Urothelium cell line (cell line): Measurements from ENCODE around the gene WT1.
"Not testable (repeated sequence)": the region's sequence is repeated elsewhere in the genome, so short reads cannot be mapped to it uniquely, and the experiment has no call there.

Experiments used
- DNase-seq: peaks from one replicate; pipeline ENCODE4 v3.0.0; 2011; ENCODE audit warnings: low spot score, mixed read lengths
- FAIRE-seq: peaks from 2 replicates; lab custom pipeline; 2011; peaks lifted over from hg19 to GRCh38; lab: Jason Lieb, UNC

The WT1 gene

DNA sequence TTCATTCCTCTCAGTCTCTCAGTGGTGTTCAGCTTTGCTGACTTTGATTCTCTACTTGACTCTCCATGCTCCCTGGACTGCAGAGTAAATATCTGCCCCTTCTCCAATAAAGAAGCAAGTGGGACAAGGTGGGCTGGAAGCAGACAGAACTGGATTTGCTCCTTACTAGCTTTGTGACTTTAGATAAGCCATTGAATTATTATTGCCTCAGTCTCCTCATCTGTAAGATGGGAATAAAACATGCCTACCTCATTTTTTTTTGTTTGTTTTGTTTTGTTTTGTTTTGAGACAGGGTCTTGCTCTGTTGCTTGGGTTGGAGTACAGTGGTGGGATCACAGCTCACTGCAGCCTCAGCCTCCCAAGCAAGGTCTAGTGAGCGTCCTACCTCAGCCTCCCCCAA lies 44.6 kb downstream of the WT1 start:
- DNase-seq = no peak
- FAIRE-seq = no peak

DNA sequence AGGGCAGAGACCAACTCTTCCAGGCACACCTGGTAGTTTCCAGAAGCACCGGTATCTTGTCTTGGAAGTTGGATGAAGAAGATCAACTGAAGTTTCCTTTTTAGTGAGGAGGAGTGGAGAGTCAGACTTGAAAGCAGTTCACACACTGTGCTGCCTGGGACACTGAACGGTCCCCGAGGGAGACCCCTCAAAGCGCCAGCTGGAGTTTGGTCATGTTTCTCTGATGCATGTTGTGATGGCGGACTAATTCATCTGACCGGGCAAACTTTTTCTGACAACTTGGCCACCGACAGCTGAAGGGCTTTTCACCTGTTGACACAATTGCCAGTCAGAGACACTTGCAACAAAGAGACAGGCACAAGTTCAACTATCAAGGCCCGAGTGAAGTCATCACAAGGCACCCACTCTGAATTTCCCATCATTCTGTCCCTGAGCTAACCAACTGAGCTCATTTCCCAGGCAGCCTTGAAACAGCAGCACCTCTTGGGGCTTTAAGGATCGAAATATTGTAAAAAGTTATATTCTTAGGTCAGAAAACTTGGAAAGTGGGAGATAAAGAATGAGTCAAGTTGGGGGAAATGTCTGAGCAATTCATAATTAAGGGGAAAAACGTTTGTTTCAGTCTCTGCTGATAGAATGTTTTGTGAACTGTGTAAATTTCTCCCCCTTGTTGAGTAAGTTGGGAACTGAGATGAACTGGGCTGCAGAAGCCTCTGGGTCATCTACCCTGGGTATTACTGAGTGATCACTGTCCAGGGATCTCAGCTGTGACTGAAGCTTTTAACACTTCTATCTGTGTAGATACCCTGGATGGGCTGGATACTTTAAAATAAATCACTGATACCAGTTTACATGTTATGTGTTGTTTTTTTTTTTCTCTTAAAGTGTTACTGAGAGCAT lies 46.2 kb downstream of the WT1 start:
- DNase-seq (no peak), FAIRE-seq (no peak)

- FAIRE-seq = no peak
- DNase-seq = no peak
These were observed 47.0 kb downstream of the WT1 start for GRCh38 chr11:32388365-32388764.

DNA sequence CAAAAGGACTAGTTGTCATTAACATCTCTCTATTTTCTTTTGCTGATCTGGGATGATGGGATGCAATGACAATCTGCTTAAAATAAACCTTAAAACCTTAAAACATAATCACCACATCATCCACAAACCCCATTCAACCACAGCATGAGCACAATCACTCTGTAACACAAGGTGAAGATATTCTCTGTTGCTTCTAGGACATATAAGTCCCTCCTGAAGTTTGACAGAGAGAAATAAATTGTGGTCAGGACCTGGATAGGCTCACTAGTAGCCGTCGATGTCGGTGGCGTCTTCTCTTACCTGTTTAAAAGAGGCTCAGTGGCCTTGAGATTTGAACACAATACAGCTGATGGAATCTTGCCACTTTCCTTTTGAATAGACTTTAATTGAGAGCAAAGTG lies 47.9 kb downstream of the WT1 start:
- no peak for DNase-seq
- no peak for FAIRE-seq

GRCh38 chr11:32386770-32387377 lies 48.5 kb downstream of the WT1 start:
- no peak for FAIRE-seq

DNA sequence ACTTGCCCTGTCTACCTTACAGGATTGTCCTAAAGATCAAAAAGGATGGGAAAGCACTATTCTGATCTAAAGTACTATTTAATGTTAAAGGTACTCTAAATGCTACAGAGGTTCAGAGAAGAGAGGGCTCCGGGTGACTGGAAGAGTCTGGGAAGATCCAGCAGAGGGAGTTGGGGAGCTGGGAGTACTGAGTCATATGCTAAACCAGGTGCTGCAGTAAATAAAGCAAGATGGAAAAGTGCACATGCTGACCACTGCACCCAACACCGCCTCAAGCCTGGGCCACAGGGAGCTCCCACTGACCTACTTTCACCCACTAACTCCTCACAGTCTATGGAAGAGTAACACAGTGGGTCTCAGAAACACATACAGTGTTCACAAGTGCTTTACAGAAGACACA lies 49.3 kb downstream of the WT1 start:
- DNase-seq = peak; percentile 72

More at GRCh38 chr11:32386770-32387377, 48.5 kb downstream of the WT1 start:
- no peak for DNase-seq

GRCh38 chr11:32382339-32383049 lies 52.8 kb downstream of the WT1 start:
- peak; percentile 23 for DNase-seq
- FAIRE-seq = peak; percentile 86

More for the DNA sequence above, 49.3 kb downstream of the WT1 start:
- FAIRE-seq = no peak

- FAIRE-seq (no peak), DNase-seq (no peak)
These were observed 54.2 kb downstream of the WT1 start for GRCh38 chr11:32381179-32381578.

DNA sequence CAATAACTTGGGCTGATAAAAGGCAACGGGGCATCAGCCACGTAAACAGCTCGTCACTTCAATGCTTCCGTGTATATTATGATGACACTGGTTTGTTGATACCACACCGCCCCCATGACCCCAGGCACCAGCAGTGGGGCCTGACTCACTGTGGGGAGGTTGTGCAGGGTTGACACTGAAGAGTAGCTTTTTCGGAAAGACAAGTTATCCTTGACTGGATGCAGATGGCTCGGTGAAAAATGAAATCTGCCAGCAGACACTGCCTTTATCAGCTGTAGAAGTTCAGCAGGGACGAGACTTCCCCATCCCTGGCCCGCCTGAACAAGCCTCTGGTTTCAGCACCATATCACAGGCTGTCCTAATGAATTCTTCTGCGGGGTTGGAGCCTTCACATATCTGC lies 55.6 kb downstream of the WT1 start:
- FAIRE-seq (no peak), DNase-seq (no peak)

- DNase-seq (no peak), FAIRE-seq (no peak)
These were observed 59.5 kb downstream of the WT1 start for GRCh38 chr11:32375826-32376225.

DNA sequence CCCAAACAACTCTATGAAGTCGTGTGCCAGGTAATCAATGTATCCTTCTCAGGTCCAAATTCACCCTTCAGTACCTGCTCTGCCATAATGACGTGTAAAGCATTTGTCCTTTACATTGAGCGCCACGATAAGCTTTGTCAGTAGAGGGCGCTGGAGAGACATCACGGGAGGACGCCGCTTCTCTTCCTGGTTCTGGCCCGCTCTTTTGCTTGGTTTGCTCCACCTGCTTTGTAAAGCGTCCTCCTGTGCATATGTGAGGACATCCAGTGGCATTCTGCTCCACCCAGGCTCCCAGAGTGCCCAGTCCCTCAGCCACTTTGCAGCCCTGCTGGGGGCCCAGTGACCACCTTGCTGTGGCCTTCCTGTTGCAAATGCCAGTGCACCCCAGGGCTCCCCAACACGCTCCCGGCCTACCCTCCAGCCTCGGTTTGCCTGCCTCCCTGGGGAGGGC lies 61.1 kb downstream of the WT1 start:
- no peak for DNase-seq
- FAIRE-seq = no peak

GRCh38 chr11:32369987-32370386 lies 65.4 kb downstream of the WT1 start:
- FAIRE-seq, DNase-seq: not testable (repeated sequence)

- FAIRE-seq = no peak
- DNase-seq = peak; percentile 43
These were observed 68.7 kb downstream of the WT1 start for GRCh38 chr11:32366666-32367065.

- no peak for DNase-seq
- FAIRE-seq = no peak
These were observed 70.1 kb downstream of the WT1 start for GRCh38 chr11:32365192-32365591.

GRCh38 chr11:32358729-32359128 lies 76.6 kb downstream of the WT1 start:
- DNase-seq (no peak), FAIRE-seq (no peak)

DNA sequence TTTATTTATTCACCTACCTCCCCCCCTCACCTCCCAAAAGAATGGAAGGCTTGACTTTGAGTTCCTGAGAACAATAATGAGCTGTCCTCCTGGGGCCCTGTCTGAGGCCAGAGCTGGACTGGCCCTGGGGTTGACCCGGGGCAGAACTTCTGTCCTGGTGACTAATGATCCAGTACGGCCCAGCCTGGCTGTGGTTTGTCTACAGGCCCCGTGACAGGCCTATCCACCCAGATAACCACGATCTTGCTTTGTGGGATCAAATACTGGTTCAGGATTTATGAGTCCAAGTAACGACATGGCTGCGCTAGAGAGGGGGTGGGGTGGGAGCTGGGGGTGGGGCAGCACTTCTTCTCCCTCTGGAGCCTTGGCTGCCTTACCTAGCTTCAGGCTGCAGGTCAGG lies 81.5 kb downstream of the WT1 start:
- DNase-seq = no peak
- FAIRE-seq = no peak

- no peak for DNase-seq
- no peak for FAIRE-seq
These were observed 86.8 kb downstream of the WT1 start for GRCh38 chr11:32348502-32348901.

- DNase-seq = no peak
- FAIRE-seq = no peak
These were observed 90.4 kb downstream of the WT1 start for GRCh38 chr11:32344946-32345345.

DNA sequence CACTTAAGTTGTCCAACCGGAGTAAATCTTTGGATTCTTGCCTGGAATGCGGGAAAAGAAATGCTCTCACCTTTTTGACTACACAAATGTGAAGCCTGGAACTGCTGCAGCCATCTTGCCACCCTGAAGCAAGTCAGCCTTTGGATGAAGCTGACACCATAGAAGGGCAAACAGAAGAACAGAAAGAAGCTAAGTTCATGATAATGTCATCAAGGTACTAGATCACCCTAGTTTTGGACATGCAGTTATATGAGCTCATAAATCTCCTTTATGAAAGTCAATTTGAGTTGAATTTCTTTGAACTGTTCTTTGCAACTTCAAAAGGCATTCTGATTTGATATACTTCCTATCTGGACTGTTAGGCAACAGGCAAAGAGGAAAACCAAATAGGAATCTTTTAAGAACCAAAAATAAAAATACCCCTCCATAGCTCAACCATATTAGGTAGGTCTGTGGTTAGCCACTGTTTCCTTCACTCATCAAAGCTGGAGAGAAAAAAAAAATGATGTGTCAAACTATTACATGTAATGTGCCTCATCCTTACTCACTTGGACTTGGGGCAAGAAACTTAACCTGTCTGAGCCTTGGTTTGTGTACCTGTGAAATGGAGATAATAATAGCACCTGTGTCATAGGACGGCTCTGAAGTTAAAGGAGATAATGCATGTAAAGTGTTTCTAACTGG lies 91.9 kb downstream of the WT1 start:
- no peak for DNase-seq
- no peak for FAIRE-seq

- DNase-seq (no peak), FAIRE-seq (no peak)
These were observed 93.4 kb downstream of the WT1 start for GRCh38 chr11:32341620-32342613.
